ENCODE measurements around the gene ERICH4. TPM values are rescaled to one million over a fixed set of nuclear protein-coding genes. Genes with fewer than 3 reads are reported as not detected.

Gene ERICH4
- total and polyA plus RNA-seq, 2 of the 4 experiments (the other 2 are of a cell fraction) = not detected

GRCh38 chr19:41437944-41438574, 4.9 kb upstream of the ERICH4 start:
- WGBS, 2 experiments (ENCODE audit: extremely low coverage in 2 of 2, insufficient read length in 1 of 2) = no CpG with 5 or more reads among the region's 7 CpGs
- H2AFZ ChIP-seq (replicated peaks; ENCODE audit: low read length, poor library complexity) = no peak overlapping the region
- H3K18ac ChIP-seq (ENCODE audit: low read depth, low read length) = no peak overlapping the region
- H3K9ac ChIP-seq (ENCODE audit: low read depth, low read length) = no peak overlapping the region
- H3K4ac ChIP-seq (ENCODE audit: low read depth, low read length) = no peak overlapping the region
- BruUV-seq (replicated peaks) = no TSS peak
- no peak overlapping the region for H2AK9ac ChIP-seq (replicated peaks; ENCODE audit: low read depth, low read length, poor library complexity)
- no peak overlapping the region for H4K8ac ChIP-seq (ENCODE audit: low read depth in 2 of 2, low read length in 2 of 2)
- TF ChIP-seq RFX5 (IDR thresholded peaks at IDR 0.05; ENCODE audit: low read depth, low read length) (no peak), MXI1 (IDR thresholded peaks at IDR 0.05; ENCODE audit: borderline replicate concordance, low read depth, low read length) (no peak), MAFK (IDR thresholded peaks at IDR 0.05; ENCODE audit: low read depth, low read length) (no peak), RCOR1 (IDR thresholded peaks at IDR 0.05; ENCODE audit: insufficient replicate concordance, low read length) (no peak), CHD1 (IDR thresholded peaks at IDR 0.05; ENCODE audit: low read depth, low read length) (no peak), NFE2L2 (IDR thresholded peaks at IDR 0.05; ENCODE audit: low read depth, low read length) (no peak), RAD21 (IDR thresholded peaks at IDR 0.05; ENCODE audit: low read length) (no peak), SMC3 (IDR thresholded peaks at IDR 0.05; ENCODE audit: low read depth, low read length) (no peak), MAZ (IDR thresholded peaks at IDR 0.05; ENCODE audit: borderline replicate concordance, low read depth, low read length) (no peak)
- TF ChIP-seq, protein P1, sequence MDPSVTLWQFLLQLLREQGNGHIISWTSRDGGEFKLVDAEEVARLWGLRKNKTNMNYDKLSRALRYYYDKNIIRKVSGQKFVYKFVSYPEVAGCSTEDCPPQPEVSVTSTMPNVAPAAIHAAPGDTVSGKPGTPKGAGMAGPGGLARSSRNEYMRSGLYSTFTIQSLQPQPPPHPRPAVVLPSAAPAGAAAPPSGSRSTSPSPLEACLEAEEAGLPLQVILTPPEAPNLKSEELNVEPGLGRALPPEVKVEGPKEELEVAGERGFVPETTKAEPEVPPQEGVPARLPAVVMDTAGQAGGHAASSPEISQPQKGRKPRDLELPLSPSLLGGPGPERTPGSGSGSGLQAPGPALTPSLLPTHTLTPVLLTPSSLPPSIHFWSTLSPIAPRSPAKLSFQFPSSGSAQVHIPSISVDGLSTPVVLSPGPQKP (IDR thresholded peaks at IDR 0.05; ENCODE audit: borderline replicate concordance, low read depth, low read length) = no peak
- H3K4me2 ChIP-seq (ENCODE audit: low read depth, low read length) = no peak overlapping the region
- no peak overlapping the region for H2BK15ac ChIP-seq (ENCODE audit: low read depth, low read length)
- in situ Hi-C loops (cut with MboI; ENCODE audit: low sequenced_read_pairs) = no loop called here
- ChIA-PET POLR2A (ENCODE audit: unreplicated experiment) (no interaction called here), CTCF (no interaction called here)
- H3K56ac ChIP-seq (ENCODE audit: extremely low read depth, insufficient read depth, low read length) = no peak overlapping the region
- no peak for ATAC-seq (ENCODE audit: low read depth)
- H3K36me3 ChIP-seq (ENCODE audit: control insufficient read depth, insufficient read depth, low read length) = peaks cover 12% of the 10 kb centered on the region
- H2AK5ac ChIP-seq (ENCODE audit: low read depth, low read length) = no peak overlapping the region
- no peak overlapping the region for H2BK5ac ChIP-seq (ENCODE audit: low read depth, low read length, poor library complexity, severe bottlenecking)
- H4K20me1 ChIP-seq (ENCODE audit: insufficient read depth, low read length) = no peaks in the 10 kb centered on the region
- H3K9me3 ChIP-seq (ENCODE audit: control insufficient read depth, insufficient read depth, low read length) = no peaks in the 10 kb centered on the region
- no peak overlapping the region for H4K91ac ChIP-seq (ENCODE audit: insufficient read depth, low read depth, low read length)
- no peak overlapping the region for H2BK20ac ChIP-seq (ENCODE audit: low read depth, low read length)
- H2BK120ac ChIP-seq (ENCODE audit: low read depth, low read length) = no peak overlapping the region
- H3K27me3 ChIP-seq (ENCODE audit: control insufficient read depth, insufficient read depth, low read length) = no peaks in the 10 kb centered on the region
- no peak overlapping the region for H3K14ac ChIP-seq (replicated peaks; ENCODE audit: low read depth, low read length)
- no peak overlapping the region for H3K23ac ChIP-seq (ENCODE audit: low read depth, low read length)
- DNase-seq = no peak
- H3K4me1 ChIP-seq (ENCODE audit: control insufficient read depth, insufficient read depth, low read length) = no peaks in the 10 kb centered on the region; the same call in 1 of the 2 replicates
- dilution Hi-C loops (cut with HindIII; ENCODE audit: low sequenced_read_pairs, unreplicated experiment) = no loop called here
- H3K4me3 ChIP-seq (ENCODE audit: insufficient read depth, low read depth, low read length) = no peak overlapping the region
- no peak overlapping the region for H4K5ac ChIP-seq (ENCODE audit: low read depth, low read length)
- peaks cover 9 to 21% of the 10 kb centered on the region in 2 experiments for H3K79me1 ChIP-seq (ENCODE audit: low read depth in 1 of 2, low read length in 2 of 2)
- intact Hi-C loops (cut with micrococcal nuclease) = no loop called here
- no peak overlapping the region for H3K27ac ChIP-seq (ENCODE audit: insufficient read depth, low read length)
- H3K9me1 ChIP-seq (ENCODE audit: insufficient read depth, low read length) = no peaks in the 10 kb centered on the region; the same call in 1 of the 2 replicates
